GM21515 (cell line): ENCODE measurements around the gene MRGPRF.
"Not testable (repeated sequence)": the region's sequence is repeated elsewhere in the genome, so short reads cannot be mapped to it uniquely, and the experiment has no call there.

Experiments used
- ATAC-seq: cut with Tn5 transposase; IDR thresholded peaks from one replicate; pipeline ENCODE4 v1.9.1; 2021; ENCODE audit not compliant: unreplicated experiment

The MRGPRF gene

DNA sequence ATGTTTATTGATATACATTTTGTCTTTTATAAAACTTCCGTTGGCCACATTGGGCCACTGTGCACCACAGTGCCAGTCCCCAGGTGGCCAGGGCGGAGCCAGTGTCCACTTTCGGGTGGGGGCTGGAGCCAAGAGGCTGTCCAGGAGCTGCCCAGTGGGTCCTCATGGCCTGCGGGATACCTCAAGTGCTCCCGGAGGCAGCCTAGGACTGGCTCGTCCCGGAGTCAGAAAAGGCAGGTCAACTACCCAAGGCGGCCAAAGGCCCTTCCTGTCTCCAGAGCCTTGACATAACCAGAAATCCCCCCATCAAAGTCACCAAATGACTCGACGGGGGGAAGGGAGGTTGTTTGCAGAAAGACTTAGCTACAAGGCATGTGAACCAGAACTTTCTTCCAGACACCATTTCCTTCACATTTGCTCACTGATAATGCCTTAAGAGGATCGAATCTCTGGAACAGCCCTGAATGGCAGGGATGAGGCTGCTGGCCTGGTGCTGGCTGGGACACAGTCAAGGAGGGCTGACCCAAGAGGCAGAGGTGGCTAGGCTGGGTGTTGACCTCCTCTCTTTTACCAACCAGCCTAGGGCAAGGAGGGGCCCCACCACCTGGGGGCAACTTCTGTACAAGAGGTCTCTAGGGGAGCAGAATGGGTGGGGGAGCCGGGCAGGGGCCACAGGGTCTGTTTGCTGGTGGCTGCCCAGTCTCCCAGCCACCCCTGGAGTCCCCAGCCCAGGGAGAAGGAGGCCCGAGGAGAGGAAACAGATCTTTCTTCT is 8.4 kb downstream of the MRGPRF start:
- no peak for ATAC-seq

DNA sequence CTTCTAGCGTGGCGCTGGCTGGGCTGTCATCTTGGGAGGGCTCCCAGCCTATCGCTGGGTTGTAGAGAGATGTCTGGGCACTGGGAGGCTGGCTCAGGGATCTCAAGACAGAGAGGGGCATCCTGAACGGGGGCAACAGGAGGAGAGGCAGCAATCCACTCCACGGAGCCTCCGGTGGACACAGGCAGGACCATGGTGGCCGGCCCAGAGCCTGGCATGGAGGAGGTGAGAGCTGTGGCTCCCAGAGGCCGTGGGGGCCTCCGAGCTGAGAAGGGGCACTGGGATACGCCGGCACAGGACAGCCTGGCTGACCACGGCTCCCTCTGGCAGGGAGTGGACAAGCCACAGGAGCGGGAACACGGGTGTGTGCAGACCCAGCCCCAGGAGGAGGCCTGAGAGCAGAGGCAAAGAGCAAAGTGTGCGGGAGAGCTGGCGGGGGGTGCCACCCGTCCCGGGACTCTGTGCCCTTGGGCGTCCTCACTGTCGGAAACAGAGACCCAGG is 9.1 kb downstream of the MRGPRF start:
- ATAC-seq = no peak

DNA sequence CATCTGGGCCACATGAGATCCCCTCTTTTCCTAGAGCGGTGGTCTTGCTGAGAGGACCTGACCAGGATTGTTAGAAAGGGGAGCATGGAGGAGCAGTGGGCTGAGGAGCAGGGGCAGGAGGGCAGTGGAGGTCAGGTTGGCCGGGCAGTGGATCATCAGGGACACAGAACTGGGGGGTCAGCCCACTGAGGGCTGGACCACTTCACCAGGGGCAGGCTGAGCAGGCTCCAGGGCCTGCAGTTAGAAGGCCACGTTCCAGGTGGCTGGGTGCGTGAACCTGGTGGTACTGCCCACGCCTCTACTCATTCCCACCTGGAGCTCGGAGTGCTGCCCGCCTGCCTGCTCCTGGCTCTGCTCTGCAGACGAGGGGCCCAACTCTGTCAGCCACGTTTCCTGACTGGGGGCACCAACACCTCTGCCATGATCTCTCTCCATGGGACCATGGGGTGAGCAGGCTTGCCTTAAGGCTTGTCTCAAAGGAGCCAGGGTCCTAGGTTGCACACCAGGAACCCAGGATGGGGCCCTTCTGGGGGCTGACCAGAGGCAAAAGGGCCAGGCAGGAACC is 9.7 kb downstream of the MRGPRF start:
- no peak for ATAC-seq

DNA sequence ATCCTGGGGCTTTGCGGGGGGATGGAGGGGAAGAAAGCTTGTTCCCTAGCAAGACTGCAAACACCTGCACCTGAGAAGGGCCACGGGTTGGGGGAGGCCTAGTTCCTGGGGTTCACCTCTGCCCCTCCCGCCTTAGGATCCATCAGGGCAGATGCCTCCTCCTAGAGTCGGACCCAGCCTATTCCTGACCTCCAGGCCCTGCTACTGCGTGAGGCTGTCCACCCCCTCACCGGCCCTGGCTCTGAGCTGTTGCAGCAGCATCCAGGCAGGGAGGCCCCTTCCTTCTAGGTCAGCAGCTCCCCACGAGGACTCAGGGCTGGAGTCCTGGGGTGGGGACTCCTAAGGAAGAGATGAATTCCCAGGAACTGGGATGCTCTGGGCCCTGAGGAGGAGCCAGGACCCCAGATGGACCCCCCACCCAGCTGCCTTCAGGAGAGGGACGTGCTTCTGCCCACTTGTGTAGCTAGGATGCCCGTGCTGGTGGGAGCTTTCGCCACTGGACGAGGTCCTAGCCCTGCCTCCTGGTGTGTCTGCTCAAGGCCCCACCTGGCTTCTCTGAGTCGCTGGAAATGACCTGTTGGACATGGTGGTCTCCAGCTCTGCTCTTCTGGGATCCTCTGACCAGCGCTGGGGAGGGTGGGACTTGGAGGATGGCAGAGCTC is 10.3 kb downstream of the MRGPRF start:
- no peak for ATAC-seq

DNA sequence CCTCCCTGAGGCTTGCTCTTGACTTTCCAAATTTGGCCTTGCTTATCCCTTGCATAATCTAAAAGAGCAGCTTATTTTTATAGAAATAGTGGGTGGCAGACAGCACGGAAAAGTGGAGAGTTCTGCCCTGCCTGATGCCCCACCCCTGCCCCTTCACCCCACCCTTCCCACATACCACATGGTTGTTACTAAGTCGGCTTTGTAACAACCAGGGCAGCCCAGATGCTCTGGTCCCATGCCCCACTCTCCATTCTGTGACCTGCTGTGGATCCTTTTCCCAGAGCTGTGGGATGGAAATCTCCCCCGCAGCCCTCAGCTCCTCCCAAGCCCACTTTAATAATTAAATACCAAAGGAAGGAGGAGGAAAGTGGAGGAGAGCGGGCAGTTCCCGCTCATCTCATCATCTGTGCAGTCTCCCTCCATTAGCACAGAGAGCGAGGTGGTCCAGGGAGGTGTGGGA is 10.9 kb downstream of the MRGPRF start:
- ATAC-seq = no peak

DNA sequence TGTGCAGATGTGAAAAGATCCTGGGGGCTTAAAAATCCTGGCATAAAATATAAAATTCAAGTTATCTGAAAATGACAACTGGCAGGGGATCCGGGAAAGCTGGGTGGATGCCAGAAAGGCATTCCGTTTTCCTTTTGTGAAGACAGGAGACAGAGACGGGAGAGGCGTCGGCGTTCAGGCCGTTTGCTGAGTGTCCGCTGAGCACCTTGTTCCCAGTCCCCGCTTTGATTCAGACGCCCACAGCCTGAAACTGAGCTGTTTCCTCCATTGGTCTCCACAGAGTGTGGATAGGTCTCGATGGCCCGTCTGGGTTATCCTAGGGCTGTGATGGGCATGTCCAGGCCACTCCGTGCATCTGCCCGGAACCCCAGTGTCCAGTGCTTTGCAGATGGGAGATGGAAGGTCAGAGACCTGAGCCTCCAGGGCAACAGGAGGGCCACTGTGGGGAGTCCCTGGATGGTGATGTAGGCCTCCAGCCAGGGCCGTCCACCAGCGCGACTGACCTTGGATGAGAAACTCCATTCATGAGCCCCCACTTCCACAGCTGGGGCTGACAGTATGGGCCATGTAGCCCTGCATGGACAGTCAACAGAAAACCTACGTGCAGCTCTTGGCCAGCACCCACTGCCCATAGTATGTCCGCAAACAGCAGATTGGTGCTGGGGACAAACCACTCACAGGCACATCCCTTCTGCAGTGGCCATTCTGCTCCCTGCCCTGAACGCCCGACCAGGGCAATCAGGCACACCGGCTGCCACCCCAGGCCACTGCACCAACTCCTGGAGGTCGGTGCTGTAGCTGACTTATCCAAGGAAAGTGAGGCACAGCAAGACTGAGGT is 11.6 kb downstream of the MRGPRF start:
- no peak for ATAC-seq

DNA sequence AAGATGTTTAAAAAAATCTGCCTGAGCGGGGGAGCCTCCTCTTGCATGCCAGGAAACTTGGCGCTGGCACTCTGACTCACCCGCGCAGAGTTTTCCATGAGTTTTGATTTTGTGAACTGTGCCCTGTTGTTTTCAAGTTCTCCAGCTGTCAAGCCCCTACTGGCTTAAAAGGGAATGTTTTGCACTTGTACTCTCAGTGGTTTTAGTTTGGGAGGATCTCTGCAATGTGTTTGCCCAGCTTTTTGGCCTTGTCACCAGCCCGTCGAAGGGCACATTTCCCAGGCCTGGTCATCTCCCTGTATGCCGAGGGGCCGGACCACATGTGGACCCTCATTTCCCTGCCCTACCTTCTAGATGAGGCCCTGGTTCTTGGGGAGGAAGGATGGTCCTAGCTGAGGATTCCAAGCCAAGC is 12.2 kb downstream of the MRGPRF start:
- no peak for ATAC-seq

DNA sequence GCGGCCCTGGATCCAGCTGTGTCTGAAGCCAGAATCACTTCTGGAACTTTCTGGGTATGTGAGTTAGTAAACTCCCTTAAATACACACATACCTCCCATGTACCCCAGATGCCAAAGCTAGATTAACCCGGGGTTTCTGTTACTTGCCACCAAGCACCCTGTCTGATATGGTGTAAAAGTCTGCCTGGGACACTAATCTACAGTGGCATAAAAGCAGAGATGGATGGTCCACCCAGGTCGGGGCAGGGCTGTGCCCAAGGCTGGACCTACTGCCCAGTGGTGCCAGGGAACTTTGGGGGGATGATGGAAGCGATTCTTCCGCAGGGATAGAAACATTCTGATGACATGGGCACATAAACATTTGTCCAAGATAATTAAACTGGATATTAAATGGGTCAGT is 12.7 kb downstream of the MRGPRF start:
- no peak for ATAC-seq

DNA sequence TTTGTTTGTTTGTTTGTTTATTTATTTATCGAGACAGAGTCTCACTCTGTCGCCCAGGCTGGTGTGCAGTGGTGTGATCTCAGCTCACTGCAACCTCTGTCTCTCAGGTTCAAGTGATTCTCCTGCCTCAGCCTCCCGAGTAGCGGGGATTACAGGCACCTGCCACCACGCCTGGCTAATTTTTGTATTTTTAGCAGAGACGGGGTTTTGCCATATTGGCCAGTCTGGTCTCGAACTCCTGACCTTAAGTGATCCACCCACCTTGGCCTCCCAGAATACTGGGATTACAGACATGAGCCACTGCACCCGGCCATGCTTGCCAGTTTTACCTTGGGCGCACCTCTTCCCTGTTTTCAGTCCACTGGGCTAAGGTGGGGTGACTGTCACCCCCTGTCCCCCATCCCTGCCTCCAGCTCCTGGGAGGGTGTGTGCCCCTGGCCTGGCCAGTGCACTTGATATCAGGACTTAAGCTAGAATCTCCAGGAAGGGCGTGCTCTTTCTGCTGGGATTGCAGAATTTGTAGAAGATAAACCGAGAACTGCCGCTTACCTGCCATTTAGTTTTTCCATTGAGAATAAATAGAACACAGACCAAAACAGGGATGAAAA is 13.2 kb downstream of the MRGPRF start:
- not testable (repeated sequence) for ATAC-seq

DNA sequence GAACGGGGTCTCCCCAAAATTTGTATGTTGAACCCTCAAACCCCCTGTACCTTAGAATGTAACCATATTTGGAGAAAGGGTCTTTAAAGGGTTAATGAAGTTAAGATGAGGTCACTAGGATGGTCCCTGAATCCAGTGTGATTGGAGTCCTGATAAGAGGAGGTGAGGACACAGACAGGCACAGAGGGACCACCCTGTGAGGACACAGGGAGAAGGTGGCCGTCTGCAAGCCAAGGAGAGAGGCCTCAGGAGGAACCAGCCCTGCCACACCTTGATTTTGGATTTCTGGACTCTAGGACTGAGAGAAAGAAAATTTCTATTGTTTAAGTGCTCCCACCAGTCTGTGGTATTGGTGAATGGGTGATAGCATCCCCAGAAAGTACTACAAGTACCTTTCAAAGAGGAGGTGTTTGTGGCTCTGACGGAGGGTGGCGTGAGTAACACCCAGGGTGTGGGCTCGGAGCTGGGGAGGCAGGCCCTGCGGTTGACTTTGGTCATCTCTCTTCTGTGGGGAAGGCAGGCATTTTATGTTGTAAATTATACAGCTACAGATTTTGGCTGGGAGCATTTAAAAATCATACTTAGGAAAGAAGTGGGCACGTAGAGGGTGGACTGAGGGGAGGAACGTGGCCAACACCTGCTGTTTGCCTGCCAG is 13.8 kb downstream of the MRGPRF start:
- no peak for ATAC-seq

DNA sequence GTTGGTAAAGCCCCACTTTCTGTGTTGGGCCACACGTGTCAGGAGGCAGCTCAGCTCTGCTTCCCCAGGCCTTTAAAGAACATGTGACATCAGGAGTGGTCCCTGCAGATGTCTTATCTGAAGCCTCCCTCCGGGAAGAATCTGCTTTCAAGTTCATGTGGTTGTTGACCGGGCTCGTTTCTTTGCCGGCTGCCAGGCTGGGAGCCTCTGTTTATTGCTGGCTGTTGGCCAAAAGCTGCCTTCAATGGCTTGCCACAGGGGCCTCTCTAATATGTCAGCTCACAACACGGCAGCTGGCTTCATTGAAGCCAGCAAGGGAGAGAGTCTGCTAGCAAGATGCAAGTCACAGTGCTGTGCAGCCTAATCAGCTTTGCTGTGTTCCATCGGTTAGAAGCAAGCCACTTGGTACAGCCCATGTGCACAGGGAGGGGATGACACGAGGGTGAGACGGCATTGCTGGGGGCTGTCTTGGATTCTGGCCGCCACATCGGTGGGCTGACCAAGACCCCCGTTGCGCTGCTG is 14.6 kb downstream of the MRGPRF start:
- ATAC-seq = no peak

DNA sequence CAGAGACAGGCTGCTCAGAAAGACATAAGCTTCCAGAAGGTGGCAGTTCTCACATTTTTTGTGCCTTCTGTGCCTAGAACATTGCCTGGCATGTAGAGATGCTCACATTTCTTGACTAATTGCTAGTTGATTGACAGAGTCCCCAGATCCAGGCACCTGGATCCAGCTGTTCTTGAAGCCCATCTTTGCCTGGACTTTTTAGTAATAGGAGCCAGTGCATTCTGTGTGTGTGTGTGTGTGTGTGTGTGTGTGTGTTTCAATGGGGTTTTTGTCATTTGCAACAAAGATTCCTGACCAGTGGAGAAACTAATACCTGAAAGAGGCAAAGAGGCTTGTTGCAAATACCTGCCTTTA is 15.1 kb downstream of the MRGPRF start:
- ATAC-seq = no peak

DNA sequence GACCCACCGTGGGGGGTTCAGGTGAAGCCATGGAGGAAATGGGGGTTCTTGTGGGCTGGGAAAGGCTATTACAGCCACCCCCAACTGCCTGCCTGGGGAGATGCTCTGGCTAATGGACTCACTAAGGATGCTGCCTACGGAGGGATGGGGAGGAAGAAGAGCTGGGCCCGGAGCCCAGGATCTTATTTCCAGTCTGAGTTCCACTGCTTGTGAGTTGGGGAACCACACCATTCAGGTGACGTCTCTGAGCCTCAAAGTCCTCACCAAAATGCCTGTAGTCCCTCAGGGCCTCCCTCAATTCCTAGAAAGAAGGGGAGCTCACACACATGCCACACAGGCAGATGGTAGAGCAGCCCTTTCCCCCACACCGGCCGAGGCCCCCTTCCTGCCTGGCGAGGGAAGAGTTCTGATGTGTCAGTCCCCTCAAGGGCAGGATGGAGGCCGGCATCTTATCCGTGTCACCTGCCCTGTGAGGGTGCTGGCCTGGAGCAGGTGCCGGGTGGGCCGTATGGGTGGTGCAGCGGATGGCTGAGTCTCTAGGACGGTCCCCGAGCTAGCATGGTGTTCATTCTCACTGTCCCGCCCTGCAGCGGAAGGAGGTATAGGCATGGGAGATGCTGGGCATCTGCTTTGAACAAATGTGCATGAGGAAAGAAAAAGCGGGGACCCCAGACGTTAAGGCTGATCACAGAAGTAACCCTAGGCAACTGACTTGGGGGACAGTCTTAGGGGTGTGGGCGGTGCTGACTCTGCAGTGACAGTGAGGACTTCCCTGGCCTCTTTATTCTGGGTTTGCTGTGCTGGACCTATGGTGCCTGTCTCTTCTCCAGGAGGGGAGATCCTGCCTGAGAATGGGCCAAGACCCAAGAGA is 15.7 kb downstream of the MRGPRF start:
- ATAC-seq = no peak

DNA sequence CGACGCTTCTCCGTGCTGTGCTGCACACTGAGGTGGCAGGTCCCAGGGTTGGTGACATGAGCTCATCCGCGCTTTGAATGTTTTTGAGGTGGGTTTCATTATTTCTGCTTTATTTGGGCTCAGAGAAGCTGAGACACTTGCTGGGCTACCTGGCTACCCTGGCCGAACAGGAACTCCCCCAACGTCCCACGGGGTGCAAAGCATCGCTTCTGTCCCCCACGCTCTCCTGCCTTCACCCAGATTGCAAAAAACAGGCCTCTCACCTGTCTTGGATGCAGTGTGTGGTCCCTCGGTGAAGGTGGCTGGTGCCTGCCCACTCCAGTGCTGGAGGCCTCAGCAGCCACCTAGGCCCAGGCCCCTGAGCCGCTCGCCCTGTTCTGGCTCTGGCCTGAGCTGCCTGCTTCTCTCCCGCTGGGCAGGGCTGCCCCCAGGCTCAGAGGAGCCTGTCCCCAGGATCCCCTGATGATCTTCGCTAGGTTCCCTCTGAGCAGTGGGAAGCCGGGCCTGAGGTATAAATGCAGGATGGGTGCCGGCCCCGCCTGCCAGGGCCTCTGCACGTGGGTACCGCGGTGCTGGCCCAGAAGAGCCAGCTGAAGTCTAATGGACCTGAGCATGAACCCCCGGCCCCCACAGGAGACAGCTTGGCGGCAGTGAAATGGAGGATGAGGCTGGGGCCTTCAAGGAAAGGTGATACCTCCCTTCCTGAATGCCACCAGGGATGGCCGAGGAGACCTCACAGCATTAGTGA is 16.5 kb downstream of the MRGPRF start:
- no peak for ATAC-seq

DNA sequence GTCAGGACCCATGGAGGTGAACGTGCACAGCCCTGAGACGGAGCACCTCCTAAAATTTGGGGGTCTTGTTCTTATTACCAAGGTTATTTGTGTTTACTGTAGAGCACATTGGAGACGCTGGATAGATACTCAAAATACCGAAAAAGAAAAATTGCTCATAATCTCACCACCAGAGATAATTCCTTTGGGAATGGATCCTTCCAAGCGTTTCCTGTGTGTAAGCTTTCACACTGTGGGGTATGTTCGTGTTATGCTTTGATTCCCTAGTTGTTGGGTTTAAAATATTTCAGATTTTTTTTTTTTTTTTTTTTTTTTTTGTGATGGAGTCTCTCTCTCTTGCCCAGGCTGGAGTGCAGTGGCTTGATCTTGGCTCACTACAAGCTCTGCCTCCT is 18.2 kb downstream of the MRGPRF start:
- ATAC-seq = no peak

DNA sequence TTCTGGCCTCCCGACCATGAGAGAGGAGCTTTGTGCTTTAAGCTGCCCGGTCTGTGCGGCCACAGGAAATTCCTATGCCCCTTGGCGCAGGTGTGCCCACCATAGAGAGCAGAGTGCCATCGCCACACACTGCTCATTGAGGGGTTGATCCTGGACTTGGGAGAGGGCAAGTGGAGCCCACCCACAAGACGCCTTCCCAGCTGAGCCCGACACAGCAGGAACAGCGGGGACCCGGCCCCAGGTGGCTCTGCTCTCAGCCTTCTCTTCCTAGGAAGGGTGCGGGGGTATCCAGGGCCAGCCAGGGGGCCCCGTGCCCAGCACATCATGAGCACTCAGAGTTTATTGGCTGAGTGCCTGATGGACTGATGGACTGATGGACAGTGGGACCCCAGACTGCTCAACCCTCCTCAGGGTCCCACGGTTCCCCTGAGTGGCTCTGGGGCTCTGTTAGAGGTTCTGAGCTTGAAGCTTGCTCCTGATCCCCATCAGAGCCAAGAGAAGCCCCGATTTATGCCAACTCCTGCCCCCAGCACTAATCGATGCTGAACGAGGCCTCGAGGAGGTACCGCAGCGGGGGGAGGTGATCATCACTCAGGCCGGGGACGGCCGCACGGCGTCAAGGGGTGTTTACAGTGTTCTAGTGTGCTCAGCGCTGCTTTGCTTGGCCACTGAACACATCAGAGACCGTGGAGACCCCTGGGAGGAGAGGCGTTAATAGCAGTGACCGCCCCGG is 18.7 kb downstream of the MRGPRF start:
- ATAC-seq = no peak

DNA sequence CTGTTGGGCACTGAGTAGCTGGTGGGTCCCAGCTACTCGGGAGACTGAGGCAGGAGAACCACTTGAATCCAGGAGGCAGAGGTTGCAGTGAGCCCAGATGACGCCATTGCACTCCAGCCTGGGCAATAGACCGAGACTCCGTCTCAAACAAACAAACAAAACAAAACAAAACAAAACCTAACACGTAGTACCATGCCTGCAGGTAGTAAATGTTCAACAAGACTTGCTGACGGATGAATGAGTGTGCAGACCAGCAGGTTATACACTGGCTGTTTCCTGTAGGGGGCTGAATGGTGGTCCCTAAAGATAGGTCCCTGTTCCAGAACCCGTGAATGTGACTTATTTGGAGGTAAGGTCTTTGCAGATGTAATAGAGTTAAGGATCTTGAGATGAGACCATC is 19.5 kb downstream of the MRGPRF start:
- ATAC-seq = no peak

DNA sequence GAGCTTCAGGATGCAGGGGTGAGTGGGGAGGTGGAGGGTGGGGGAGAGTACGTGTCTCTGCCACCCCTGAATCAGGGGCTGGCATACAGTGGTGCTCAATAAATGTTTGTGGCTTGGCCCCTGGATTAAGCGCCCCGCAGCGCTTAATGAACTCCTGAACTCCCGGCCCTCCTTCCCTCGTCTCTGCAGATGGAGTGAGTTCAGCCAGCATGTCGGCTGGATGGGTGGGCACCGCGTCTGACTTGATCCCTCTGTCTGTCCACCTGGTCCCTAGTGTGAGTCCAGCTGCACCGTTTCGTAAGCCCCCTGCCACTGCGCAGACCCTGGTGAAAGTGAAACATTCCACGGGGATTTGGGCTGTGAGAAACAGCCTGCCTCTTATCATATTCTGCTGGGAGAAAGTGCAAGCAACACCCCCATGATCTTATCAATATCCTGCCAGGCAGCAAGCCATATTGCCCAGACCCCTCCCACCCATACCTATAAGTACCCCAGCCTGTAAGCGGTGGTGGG is 20.2 kb downstream of the MRGPRF start:
- no peak for ATAC-seq
